ENCODE measurements around the gene REXO4. TPM values are rescaled to one million over a fixed set of nuclear protein-coding genes. Genes with fewer than 3 reads are reported as not detected.

The REXO4 gene
- total and polyA plus RNA-seq, 7 experiments from 2014 or later, result 14.0 to 44.1 (median 28.6) TPM

DNA sequence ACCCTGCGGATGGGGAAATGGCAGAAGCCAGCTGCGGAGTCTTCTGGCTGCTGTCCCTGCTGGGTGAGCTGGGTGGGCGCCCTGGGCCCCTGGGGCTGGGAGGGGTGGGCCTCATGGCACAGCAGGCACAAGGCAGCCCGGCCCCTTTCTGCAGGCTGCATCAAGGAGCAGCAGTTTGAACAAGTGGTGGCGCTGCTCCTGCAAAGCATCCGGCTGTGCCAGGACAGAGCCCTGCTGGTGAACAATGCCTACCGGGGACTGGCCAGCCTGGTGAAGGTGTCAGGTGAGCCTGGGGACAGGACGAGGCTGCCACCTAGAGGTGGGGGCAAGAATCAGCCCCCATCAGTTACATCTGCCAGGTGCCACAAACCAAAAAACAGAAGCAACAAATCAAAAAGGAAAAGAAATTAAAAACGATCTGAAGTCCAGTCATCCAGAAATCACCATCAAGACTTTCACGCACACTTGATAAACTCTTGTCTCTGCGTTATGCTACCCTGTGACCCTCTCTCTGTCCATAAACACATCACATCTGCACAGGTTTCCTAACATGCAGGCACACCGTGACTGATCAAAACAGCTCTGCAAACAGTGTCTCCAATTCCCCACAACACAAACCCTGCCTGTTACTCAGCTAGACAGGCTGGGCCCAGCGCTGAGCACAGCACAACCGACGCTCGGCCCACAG, 13.9 kb downstream of the REXO4 start:
- Mint-ChIP-seq H3K9me3 (peaks cover 0 to 2% (median 0%) of the 10 kb centered on the region in 11 donors), H3K4me1 (peaks cover 2 to 14% (median 10%) of the 10 kb centered on the region in 7 donors), H3K36me3 (peaks cover 0 to 23% (median 3%) of the 10 kb centered on the region in 5 donors), H3K4me3 (peak overlapping the region in 1 of 10 donors; percentile 29), H3K27ac (peak overlapping the region in 4 of 9 donors; percentile 26 to 72 (median 59)), H3K27me3 (no peaks in the 10 kb centered on the region)
- Histone ChIP-seq H3K9me3 (ENCODE audit: control insufficient read depth in 2 of 3, low read length in 3 of 3) (no peaks in the 10 kb centered on the region), H3K27ac (ENCODE audit: low read depth, low read length) (no peak overlapping the region), H3K36me3 (ENCODE audit: control insufficient read depth in 2 of 3, insufficient read depth in 3 of 3, low read length in 3 of 3) (peaks cover 3 to 53% (median 4%) of the 10 kb centered on the region in 3 experiments), H3K27me3 (ENCODE audit: control insufficient read depth in 2 of 2, insufficient read depth in 2 of 2, low read length in 2 of 2) (no peaks in the 10 kb centered on the region), H3K4me3 (ENCODE audit: low read length) (no peak overlapping the region), H3K4me1 (ENCODE audit: control insufficient read depth in 2 of 2, insufficient read depth in 2 of 2, low read length in 2 of 2) (no peaks in the 10 kb centered on the region)
- CTCF ChIA-PET, result interaction anchor here (4.1 kb wide), 1 partner anchor 217 kb away, joined by 19 read pairs; no protein-coding TSS in a partner anchor
- DNase-seq (peak; percentile 36 to 61 (median 53)), ATAC-seq (peak; percentile 63)
- intact Hi-C loops (cut with micrococcal nuclease), result loop anchor here (1.0 to 2.0 kb wide), 3 partner anchors 27 to 218 kb away; partner anchors contain the start of genes STKLD1 (in 1 of the 2) and SURF4 (in 1 of the 2)
- POLR2A ChIA-PET, result no interaction called here

- DNase-seq, result no peak
- H3K4me3 Mint-ChIP-seq, result no peak overlapping the region
Measured at GRCh38 chr9:133402689-133403088, 15.1 kb downstream of the REXO4 start.

DNA sequence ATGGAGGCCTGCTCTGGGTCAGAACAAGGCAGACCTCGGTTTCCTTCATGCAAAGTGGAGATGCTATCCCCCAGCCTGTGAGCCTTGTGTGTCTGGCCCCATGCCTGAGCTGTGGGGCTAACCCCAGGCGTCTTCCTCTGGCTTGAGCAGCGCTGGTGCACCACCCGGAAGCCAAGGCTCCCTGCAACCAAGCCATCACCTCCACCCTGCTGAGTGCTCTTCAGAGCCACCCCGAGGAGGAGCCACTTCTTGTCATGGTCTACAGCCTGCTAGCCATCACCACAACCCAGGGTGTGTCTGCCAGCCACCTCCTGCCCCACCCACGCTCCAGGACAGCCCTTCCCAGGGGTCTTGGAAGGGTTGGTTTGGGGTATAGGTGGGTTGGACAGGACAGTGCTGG, 16.2 kb downstream of the REXO4 start:
- DNase-seq, result no peak
- Histone ChIP-seq H3K27ac (ENCODE audit: low read depth, low read length) (no peak overlapping the region), H3K4me1 (ENCODE audit: control insufficient read depth in 2 of 2, insufficient read depth in 2 of 2, low read length in 2 of 2) (no peaks in the 10 kb centered on the region), H3K4me3 (ENCODE audit: low read length) (no peak overlapping the region), H3K27me3 (ENCODE audit: control insufficient read depth in 2 of 2, insufficient read depth in 2 of 2, low read length in 2 of 2) (no peaks in the 10 kb centered on the region), H3K9me3 (ENCODE audit: control insufficient read depth in 2 of 3, low read length in 3 of 3) (no peaks in the 10 kb centered on the region), H3K36me3 (ENCODE audit: control insufficient read depth in 2 of 3, insufficient read depth in 3 of 3, low read length in 3 of 3) (peaks cover 0 to 33% (median 3%) of the 10 kb centered on the region in 3 experiments)
- H3K4me3 Mint-ChIP-seq, result no peak overlapping the region
- intact Hi-C loops (cut with micrococcal nuclease), result no loop called here
- no peak for ATAC-seq
- peaks cover 0 to 14% (median 0%) of the 10 kb centered on the region in 5 donors for H3K36me3 Mint-ChIP-seq
- H3K9me3 Mint-ChIP-seq, result peaks cover 0 to 2% (median 0%) of the 10 kb centered on the region in 11 donors
- ChIA-PET POLR2A (interaction anchor here (0.8 kb wide), 1 partner anchor 30 kb away, joined by 4 read pairs; no protein-coding TSS in a partner anchor), CTCF (no interaction called here)
- peaks cover 0 to 9% (median 5%) of the 10 kb centered on the region in 7 donors for H3K4me1 Mint-ChIP-seq
- no peak overlapping the region for H3K27ac Mint-ChIP-seq
- H3K27me3 Mint-ChIP-seq, result no peaks in the 10 kb centered on the region

More at GRCh38 chr9:133402689-133403088, 15.1 kb downstream of the REXO4 start:
- Mint-ChIP-seq H3K4me1 (peaks cover 2 to 14% (median 10%) of the 10 kb centered on the region in 7 donors), H3K27ac (no peak overlapping the region), H3K27me3 (no peaks in the 10 kb centered on the region), H3K36me3 (peaks cover 0 to 21% (median 3%) of the 10 kb centered on the region in 5 donors), H3K9me3 (peaks cover 0 to 2% (median 0%) of the 10 kb centered on the region in 11 donors)
- ChIA-PET CTCF (interaction anchor here (0.8 to 4.1 kb wide), 2 partner anchors 13 to 216 kb away, joined by 3 to 19 read pairs; no protein-coding TSS in a partner anchor), POLR2A (interaction anchor here (0.6 to 0.9 kb wide), 2 partner anchors 46 to 194 kb away, joined by 3 read pairs; partner anchors contain the start of genes SURF1 and SURF2)
- Histone ChIP-seq H3K36me3 (ENCODE audit: control insufficient read depth in 2 of 3, insufficient read depth in 3 of 3, low read length in 3 of 3) (peaks cover 0 to 44% (median 4%) of the 10 kb centered on the region in 3 experiments), H3K9me3 (ENCODE audit: control insufficient read depth in 2 of 3, low read length in 3 of 3) (no peaks in the 10 kb centered on the region), H3K27ac (ENCODE audit: low read depth, low read length) (no peak overlapping the region), H3K27me3 (ENCODE audit: control insufficient read depth in 2 of 2, insufficient read depth in 2 of 2, low read length in 2 of 2) (no peaks in the 10 kb centered on the region), H3K4me3 (ENCODE audit: low read length) (no peak overlapping the region), H3K4me1 (ENCODE audit: control insufficient read depth in 2 of 2, insufficient read depth in 2 of 2, low read length in 2 of 2) (no peaks in the 10 kb centered on the region)
- ATAC-seq, result no peak
- intact Hi-C loops (cut with micrococcal nuclease), result no loop called here

DNA sequence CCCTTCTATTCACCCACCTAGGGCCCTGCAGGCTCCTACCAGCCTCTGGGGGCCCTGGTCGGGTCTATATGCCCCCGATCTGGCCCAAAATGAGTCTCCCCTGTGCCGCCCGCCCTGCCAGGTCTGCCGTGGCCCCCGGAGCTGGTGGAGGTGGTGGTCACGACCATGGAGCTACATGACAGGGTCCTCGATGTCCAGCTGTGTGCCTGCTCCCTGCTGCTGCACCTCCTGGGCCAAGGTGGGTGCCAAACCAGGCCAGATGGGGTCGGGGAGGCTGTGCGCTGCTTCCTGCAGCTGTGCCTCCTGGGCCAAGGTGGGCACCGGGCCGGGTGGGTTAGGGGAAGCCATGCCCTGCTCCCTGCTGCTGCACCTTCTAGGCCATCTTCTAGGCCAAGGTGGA, 17.5 kb downstream of the REXO4 start:
- POLR2A ChIA-PET, result no interaction called here
- Histone ChIP-seq H3K4me1 (ENCODE audit: control insufficient read depth in 2 of 2, insufficient read depth in 2 of 2, low read length in 2 of 2) (no peaks in the 10 kb centered on the region), H3K4me3 (ENCODE audit: low read length) (no peak overlapping the region), H3K27me3 (ENCODE audit: control insufficient read depth in 2 of 2, insufficient read depth in 2 of 2, low read length in 2 of 2) (no peaks in the 10 kb centered on the region), H3K27ac (ENCODE audit: low read depth, low read length) (no peak overlapping the region), H3K36me3 (ENCODE audit: control insufficient read depth in 2 of 3, insufficient read depth in 3 of 3, low read length in 3 of 3) (peaks cover 0 to 20% (median 0%) of the 10 kb centered on the region in 3 experiments), H3K9me3 (ENCODE audit: control insufficient read depth in 2 of 3, low read length in 3 of 3) (no peaks in the 10 kb centered on the region)
- Mint-ChIP-seq H3K4me3 (no peak overlapping the region), H3K9me3 (no peaks in the 10 kb centered on the region), H3K36me3 (peaks cover 0 to 1% (median 0%) of the 10 kb centered on the region in 5 donors), H3K27ac (no peak overlapping the region), H3K4me1 (peaks cover 0 to 7% (median 4%) of the 10 kb centered on the region in 7 donors), H3K27me3 (no peaks in the 10 kb centered on the region)
- CTCF ChIA-PET, result interaction anchor here (1.1 kb wide), 1 partner anchor 214 kb away, joined by 4 read pairs; no protein-coding TSS in a partner anchor
- intact Hi-C loops (cut with micrococcal nuclease), result no loop called here
- no peak for DNase-seq
- no peak for ATAC-seq

DNA sequence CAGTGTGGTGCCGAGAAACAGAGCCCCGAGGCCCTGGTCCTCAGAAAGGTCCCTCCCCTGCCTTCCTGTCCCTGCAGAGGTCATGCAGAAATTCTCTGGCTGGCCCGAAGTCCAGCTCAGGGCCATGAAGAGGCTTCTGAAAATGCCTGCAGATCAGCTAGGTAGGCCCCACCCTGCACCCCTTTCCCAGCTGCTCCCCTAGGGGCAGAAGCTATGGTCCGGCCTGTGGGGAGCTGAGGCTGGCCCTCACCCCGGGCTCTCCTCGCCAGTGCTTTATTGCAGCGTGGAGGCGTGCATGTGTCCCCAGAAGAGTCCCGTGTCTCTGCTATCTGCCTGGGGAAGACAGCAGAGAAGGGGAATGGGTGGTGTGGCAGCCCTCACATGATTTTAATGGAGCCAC, 19.9 kb downstream of the REXO4 start:
- Mint-ChIP-seq H3K4me1 (peaks cover 0 to 3% (median 0%) of the 10 kb centered on the region in 7 donors), H3K4me3 (no peak overlapping the region), H3K27ac (no peak overlapping the region), H3K27me3 (no peaks in the 10 kb centered on the region), H3K36me3 (no peaks in the 10 kb centered on the region), H3K9me3 (no peaks in the 10 kb centered on the region)
- Histone ChIP-seq H3K4me1 (ENCODE audit: control insufficient read depth in 2 of 2, insufficient read depth in 2 of 2, low read length in 2 of 2) (no peaks in the 10 kb centered on the region), H3K4me3 (ENCODE audit: low read length) (no peak overlapping the region), H3K27me3 (ENCODE audit: control insufficient read depth in 2 of 2, insufficient read depth in 2 of 2, low read length in 2 of 2) (no peaks in the 10 kb centered on the region), H3K36me3 (ENCODE audit: control insufficient read depth in 2 of 3, insufficient read depth in 3 of 3, low read length in 3 of 3) (peaks cover 0 to 9% (median 0%) of the 10 kb centered on the region in 3 experiments), H3K27ac (ENCODE audit: low read depth, low read length) (no peak overlapping the region), H3K9me3 (ENCODE audit: control insufficient read depth in 2 of 3, low read length in 3 of 3) (no peaks in the 10 kb centered on the region)
- DNase-seq (no peak), ATAC-seq (no peak)
- ChIA-PET CTCF (no interaction called here), POLR2A (no interaction called here)
- intact Hi-C loops (cut with micrococcal nuclease), result no loop called here

- no peaks in the 10 kb centered on the region for H3K27me3 ChIP-seq (ENCODE audit: control insufficient read depth in 2 of 2, insufficient read depth in 2 of 2, low read length in 2 of 2)
- H3K4me1 ChIP-seq (ENCODE audit: control insufficient read depth in 2 of 2, insufficient read depth in 2 of 2, low read length in 2 of 2), result no peaks in the 10 kb centered on the region
- intact Hi-C loops (cut with micrococcal nuclease), result no loop called here
- no peaks in the 10 kb centered on the region for H3K27me3 Mint-ChIP-seq
- peaks cover 0 to 4% (median 0%) of the 10 kb centered on the region in 3 experiments for H3K36me3 ChIP-seq (ENCODE audit: control insufficient read depth in 2 of 3, insufficient read depth in 3 of 3, low read length in 3 of 3)
- no peak overlapping the region for H3K27ac ChIP-seq (ENCODE audit: low read depth, low read length)
- DNase-seq (no peak), ATAC-seq (no peak)
- no peak overlapping the region for H3K4me3 Mint-ChIP-seq
- peak overlapping the region in 3 of 9 donors; percentile 22 to 46 (median 39) for H3K27ac Mint-ChIP-seq
- H3K4me3 ChIP-seq (ENCODE audit: low read length), result no peak overlapping the region
- no peaks in the 10 kb centered on the region for H3K9me3 Mint-ChIP-seq
- H3K9me3 ChIP-seq (ENCODE audit: control insufficient read depth in 2 of 3, low read length in 3 of 3), result no peaks in the 10 kb centered on the region
- no peaks in the 10 kb centered on the region for H3K36me3 Mint-ChIP-seq
- CTCF ChIA-PET, result interaction anchor here (0.7 kb wide), 1 partner anchor 11 kb away, joined by 4 read pairs; no protein-coding TSS in a partner anchor
- POLR2A ChIA-PET, result no interaction called here
- peaks cover 0 to 3% (median 0%) of the 10 kb centered on the region in 7 donors for H3K4me1 Mint-ChIP-seq
Measured at GRCh38 chr9:133397370-133397769, 20.4 kb downstream of the REXO4 start.

All from naive thymus-derived CD4-positive, alpha-beta T cell (primary cell).